K562 (cell line): ENCODE measurements around the gene FUT2. TPM values are rescaled to one million over a fixed set of nuclear protein-coding genes. Genes with fewer than 3 reads are reported as not detected.

Experiments used
- ATF1 ChIP-seq, 2 experiments: fragments of 450-650 bp in 1 of 2; IDR thresholded peaks; 2 replicates each; pipeline ENCODE4 v1.6.1; 2016; ENCODE audit warnings: missing compliant biosample characterization in 1 of 2, missing genetic modification characterization in 1 of 2
- BCL6 ChIP-seq: fragments of 250-450 bp; sonication (Bioruptor Pico); IDR thresholded peaks from 2 replicates; pipeline ENCODE4 v1.4.0; 2020
- BRD4 ChIP-seq: fragments of 200-600 bp; sonication (generic); IDR thresholded peaks from 2 replicates; pipeline ENCODE4 v1.6.1; 2017; ENCODE audit warnings: inconsistent platforms
- CBFA2T3 ChIP-seq: fragments of 450-650 bp; IDR thresholded peaks from 2 replicates; pipeline ENCODE4 v1.6.1; 2017
- CBX5 ChIP-seq: IDR thresholded peaks from 2 replicates; pipeline ENCODE4 v1.6.1; 2014; ENCODE audit warnings: low read depth, borderline replicate concordance
- ETV1 ChIP-seq: fragments of 450-650 bp; conservative IDR thresholded peaks from 2 replicates; pipeline ENCODE4 v1.6.1; 2016; ENCODE audit warnings: missing genetic modification characterization, control low read depth, low read depth, missing compliant biosample characterization
- ETV6 ChIP-seq, 3 experiments: fragments of 150-350 bp in 1 of 3; sonication (generic) in 1 of 3; formaldehyde crosslinking in 1 of 3; IDR thresholded peaks; 2 replicates each; pipeline versions ENCODE4 v1.6.1 to v1.8.0; 2014 to 2022; ENCODE audit warnings: borderline replicate concordance in 2 of 3, low read depth in 2 of 3, antibody characterized with exemption in 1 of 3, low read length in 1 of 3, mild to moderate bottlenecking in 1 of 3, missing genetic modification reagents in 1 of 3
- FOXJ3 ChIP-seq: sonication (generic); formaldehyde crosslinking; IDR thresholded peaks from 2 replicates; pipeline ENCODE4 v1.4.0; 2020; ENCODE audit warnings: mild to moderate bottlenecking, missing genetic modification reagents
- FOXM1 ChIP-seq, 2 experiments: fragments of 450-650 bp in 1 of 2; sonication (generic) in 1 of 2; formaldehyde crosslinking in 1 of 2; IDR thresholded peaks; 2 replicates each; pipeline versions ENCODE4 v1.6.1 to v1.9.0; 2017 to 2022; ENCODE audit warnings: low read depth in 2 of 2, mild to moderate bottlenecking in 2 of 2, missing genetic modification reagents in 1 of 2, moderate library complexity in 1 of 2
- FOXP4 ChIP-seq: sonication (generic); formaldehyde crosslinking; IDR thresholded peaks from 2 replicates; pipeline ENCODE4 v1.8.0; 2022; ENCODE audit warnings: mild to moderate bottlenecking, missing genetic modification reagents, borderline replicate concordance
- KLF13 ChIP-seq: fragments of 450-650 bp; IDR thresholded peaks from 2 replicates; pipeline ENCODE4 v1.6.1; 2016; ENCODE audit warnings: missing genetic modification characterization, low read depth, mild to moderate bottlenecking, missing compliant biosample characterization, moderate library complexity, borderline replicate concordance
- MTA1 ChIP-seq: fragments of 450-650 bp; IDR thresholded peaks from 2 replicates; pipeline ENCODE4 v1.6.1; 2017; ENCODE audit warnings: borderline replicate concordance
- PATZ1 ChIP-seq: fragments of 250-450 bp; sonication (Bioruptor Pico); IDR thresholded peaks from 2 replicates; pipeline ENCODE4 v1.5.0; 2020; ENCODE audit warnings: mild to moderate bottlenecking, borderline replicate concordance
- PKNOX1 ChIP-seq: fragments of 450-650 bp; IDR thresholded peaks from 2 replicates; pipeline ENCODE4 v1.6.1; 2016
- POLR2AphosphoS2 ChIP-seq: IDR thresholded peaks from 2 replicates; pipeline ENCODE4 v1.6.1; 2012; ENCODE audit warnings: low read length, improper control_type of control experiment
- RBFOX2 ChIP-seq: fragments of 200-400 bp; formaldehyde crosslinking; IDR thresholded peaks from 2 replicates; pipeline ENCODE4 v1.6.1; 2017; ENCODE audit warnings: low read depth, mild to moderate bottlenecking, low read length, moderate library complexity
- SAP30 ChIP-seq: fragments of 200-600 bp; sonication (generic); IDR thresholded peaks from 2 replicates; pipeline ENCODE4 v1.6.1; 2012; ENCODE audit warnings: borderline replicate concordance, low read depth, mild to moderate bottlenecking, moderate library complexity, low read length, control low read depth, inconsistent platforms; ENCODE audit not compliant: insufficient read depth, poor library complexity, severe bottlenecking
- ZBTB7A ChIP-seq: IDR thresholded peaks from 2 replicates; pipeline ENCODE4 v1.6.1; 2011; ENCODE audit warnings: low read depth, mild to moderate bottlenecking, low read length, moderate library complexity, borderline replicate concordance; ENCODE audit not compliant: control insufficient read depth
- ZFX ChIP-seq: sonication (generic); formaldehyde crosslinking; IDR thresholded peaks from 2 replicates; pipeline ENCODE4 v1.8.0; 2022; ENCODE audit warnings: mild to moderate bottlenecking, missing genetic modification reagents, moderate library complexity
- ZNF668 ChIP-seq: fragments of 250-450 bp; sonication (Bioruptor Pico); IDR thresholded peaks from 2 replicates; pipeline ENCODE4 v1.8.0; 2022; ENCODE audit warnings: mild to moderate bottlenecking, inconsistent platforms
- ZNF830 ChIP-seq: fragments of 250-450 bp; sonication (Bioruptor Pico); IDR thresholded peaks from 2 replicates; pipeline ENCODE4 v1.5.0; 2021; ENCODE audit warnings: mild to moderate bottlenecking
- polyA plus RNA-seq, 8 experiments: library from polyadenylated mRNA; depleted of rRNA in 4 of 8; stranded (reverse) in 5 of 8; unstranded in 3 of 8; fragments of >200 nt; fragmentation: Nextera tagmentation in 2 of 8; fragmentation: Illumina TruSeq in 1 of 8; extraction: Ambion mirVana in 2 of 8; extraction: Trizol in 1 of 8; gene quantifications; 2 replicates each; pipeline versions ENCODE4 v1.2.1 to v1.2.3, GENCODE V29; 2011 to 2014; ENCODE audit warnings: inconsistent platforms in 1 of 8, missing spikeins in 1 of 8
- total RNA-seq, 7 experiments: library from RNA; depleted of rRNA in 6 of 7; stranded (reverse); fragments of >200 nt in 6 of 7; fragmentation: Illumina TruSeq in 2 of 7; extraction: Trizol in 2 of 7; gene quantifications; 2 replicates each; pipeline versions ENCODE4 v1.2.1 to v1.2.3, GENCODE V29; 2011 to 2021; ENCODE audit warnings: low replicate concordance in 1 of 7

FUT2 gene
- total and polyA plus RNA-seq, 9 of the 15 experiments (the other 6 are each of a cell fraction or from before 2014, with no cell fraction given), result 0.03 to 0.04 TPM; not detected in 7

DNA sequence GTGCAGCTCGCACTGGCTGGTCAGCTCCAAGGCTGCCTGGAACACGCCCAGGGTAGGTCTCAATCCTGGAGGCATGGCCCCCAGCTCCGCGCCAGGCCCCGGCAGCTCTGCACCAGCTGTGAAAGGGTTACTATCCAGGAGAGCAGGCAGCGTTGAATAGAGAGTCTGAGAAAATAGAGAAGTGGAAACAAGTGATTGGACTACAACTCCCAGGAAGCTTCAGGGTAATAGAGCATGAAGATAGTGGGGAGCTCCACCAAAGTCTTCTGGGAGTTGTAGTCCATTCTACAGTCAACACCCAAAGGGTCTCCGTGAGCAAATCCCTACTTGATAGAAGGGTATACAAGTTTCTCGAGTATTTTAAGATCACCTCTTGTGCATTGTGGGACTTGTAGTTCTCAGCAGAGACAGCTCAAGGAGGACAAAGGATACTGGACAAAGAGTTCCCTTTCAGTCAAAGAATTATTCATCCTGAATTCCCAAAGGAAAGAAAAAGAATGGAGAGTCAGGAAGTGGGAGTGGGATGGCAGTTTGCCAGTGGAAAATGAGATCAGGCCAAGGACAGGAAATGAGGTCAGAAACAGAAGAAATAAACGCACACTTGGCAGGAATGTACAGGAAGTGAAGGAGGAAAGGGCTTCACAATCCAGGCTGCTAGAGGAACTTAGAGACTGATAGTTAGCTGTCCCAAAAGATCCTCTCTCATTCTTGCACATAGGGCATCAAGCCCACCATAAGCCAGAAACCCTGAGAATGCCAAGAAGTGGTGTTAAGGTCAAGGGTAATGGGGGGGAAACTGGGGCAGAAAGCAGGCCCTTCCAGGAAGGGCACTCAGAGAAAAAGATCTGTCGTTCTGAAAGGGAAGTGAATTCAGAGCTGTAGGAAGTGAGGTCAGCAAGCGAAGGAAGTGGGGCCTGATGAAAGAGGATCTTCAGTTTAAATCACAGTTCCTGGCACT lies 29.3 kb downstream of the FUT2 start (continued):
- TF ChIP-seq ETV6 (IDR thresholded peaks at IDR 0.05; ENCODE audit: borderline replicate concordance in 1 of 2, low read depth in 2 of 2, low read length in 1 of 2) (peak; percentile 74 to 88; a peak in 3 of 4 replicates), ETV6 (CRISPR knock-in tag; IDR thresholded peaks at IDR 0.05; ENCODE audit: borderline replicate concordance) (no peak), BRD4 (no peak), PATZ1 (CRISPR knock-in tag) (no peak), CBX5 (no peak), RBFOX2 (no peak), FOXP4 (CRISPR knock-in tag) (no peak), BCL6 (CRISPR knock-in tag) (no peak), MTA1 (no peak), PKNOX1 (no peak), FOXJ3 (CRISPR knock-in tag) (no peak), SAP30 (no peak), ATF1 (CRISPR knock-in tag; IDR thresholded peaks at IDR 0.05) (no peak), ATF1 (tag; IDR thresholded peaks at IDR 0.05) (peak; percentile 77), ZBTB7A (no peak), CBFA2T3 (no peak), ETV1 (peak; percentile 66; the same call in 1 of the 2 replicates), ZNF668 (no peak), POLR2AphosphoS2 (no peak), KLF13 (tag) (no peak), FOXM1 (IDR thresholded peaks at IDR 0.05; ENCODE audit: low read depth) (no peak), FOXM1 (CRISPR knock-in tag; IDR thresholded peaks at IDR 0.05; ENCODE audit: low read depth) (no peak), ZNF830 (CRISPR knock-in tag) (no peak), ZFX (no peak)
